Prostate gland (tissue), 2 donors: ENCODE data around the gene TYMS. TPM values are rescaled to one million over a fixed set of nuclear protein-coding genes. Genes with fewer than 3 reads are reported as not detected.

Experiments used
- DNase-seq: peaks from one replicate; pipeline ENCODE4 v3.0.0-alpha.2; 2019; ENCODE audit warnings: low spot score
- H3K27ac ChIP-seq, 2 donors: fragments of 200-600 bp; sonication (generic); 2 replicates each; pipeline ENCODE4 v1.5.1; 2017 to 2019
- H3K27me3 ChIP-seq: fragments of 200-600 bp; sonication (generic); replicated peaks from 2 replicates; pipeline ENCODE4 v1.5.1; 2019; ENCODE audit not compliant: insufficient read depth
- H3K36me3 ChIP-seq, 2 donors: fragments of 200-600 bp; sonication (generic); 1 replicate in 1 of 2; 2 replicates in 1 of 2; pipeline versions ENCODE4 v1.5.1 to v1.8.1; 2017 to 2019
- H3K4me1 ChIP-seq: fragments of 200-600 bp; sonication (generic); replicated peaks from 2 replicates; pipeline ENCODE4 v1.5.1; 2019
- H3K4me3 ChIP-seq, 2 donors: fragments of 200-600 bp; sonication (generic); 2 replicates each; pipeline ENCODE4 v1.5.1; 2017 to 2019
- H3K9me3 ChIP-seq: fragments of 200-600 bp; sonication (generic); 2 replicates; pipeline ENCODE4 v1.5.1; 2017
- CTCF ChIP-seq, 4 experiments: fragments of 200-600 bp in 2 of 4; fragments of 450-650 bp in 2 of 4; sonication (generic) in 2 of 4; IDR thresholded peaks; 1 replicate in 3 of 4; 2 replicates in 1 of 4; pipeline ENCODE4 v1.5.1; 2016 to 2019; ENCODE audit warnings: antibody characterized with exemption in 4 of 4, mild to moderate bottlenecking in 2 of 4, moderate library complexity in 2 of 4
- POLR2A ChIP-seq: fragments of 450-650 bp; IDR thresholded peaks from one replicate; pipeline ENCODE4 v1.6.1; 2016; ENCODE audit warnings: antibody characterized with exemption, mild to moderate bottlenecking
- POLR2AphosphoS5 ChIP-seq: sonication (generic); formaldehyde crosslinking; IDR thresholded peaks from one replicate; pipeline ENCODE4 v1.6.1; 2017; ENCODE audit warnings: antibody characterized with exemption
- WGBS: methylation state at CpG from one replicate; pipeline ENCODE4 v1.1.5; 2018; 5-methylcytosine and 5-hydroxymethylcytosine counted together
- intact Hi-C: fragments of 100-400 bp; cut with DNase I; formaldehyde crosslinking; loops from one replicate; pipeline ENCODE4 v1.14.2; 2022
- total RNA-seq, 2 donors: library from RNA; depleted of rRNA; stranded (reverse); fragments of >200 nt; gene quantifications; one replicate each; pipeline ENCODE4 v1.1.0, GENCODE V29; 2016

The TYMS gene
- 1 to 10 TPM; 8.2 to 9.6 TPM for total RNA-seq

GRCh38 chr18:657311-658000, at the start of gene TYMS:
TSS of gene TYMS (plus strand) at chr18:657653. CDS start at chr18:657743, 90 bp downstream.
- Histone ChIP-seq H3K4me3 (peak within 1 kb of the TSS; percentile 55 to 59), H3K9me3 (no peaks in the 10 kb centered on the region), H3K27ac (peak within 1 kb of the TSS; percentile 27 to 64), H3K36me3 (no peaks in the 10 kb centered on the region), H3K27me3 (no peaks in the 10 kb centered on the region), H3K4me1 (no peaks in the 10 kb centered on the region)
- intact Hi-C loops: loop anchor here (5.0 kb wide), 1 partner anchor 55 kb away; the partner anchor contains the start of gene ENOSF1
- DNase-seq: peak; percentile 17
- WGBS: under 1% methylated on average over 41 of the region's 79 CpGs
- TF ChIP-seq CTCF (IDR thresholded peaks at IDR 0.05) (no peak), POLR2AphosphoS5 (no peak)

- TF ChIP-seq CTCF (IDR thresholded peaks at IDR 0.05) (no peak), POLR2A (no peak), POLR2AphosphoS5 (no peak)
- no peak for DNase-seq
Observed at GRCh38 chr18:607930-608329, 49.5 kb upstream of the TYMS start.

GRCh38 chr18:610214-610928, 47.1 kb upstream of the TYMS start:
- Histone ChIP-seq H3K27me3 (no peaks in the 10 kb centered on the region), H3K9me3 (no peaks in the 10 kb centered on the region), H3K27ac (no peak overlapping the region), H3K36me3 (no peaks in the 10 kb centered on the region), H3K4me3 (no peak overlapping the region), H3K4me1 (no peaks in the 10 kb centered on the region)
- whole genome bisulfite sequencing: 75% methylated on average over 15 of the region's 15 CpGs
- TF ChIP-seq POLR2AphosphoS5 (no peak), CTCF (IDR thresholded peaks at IDR 0.05) (no peak), POLR2A (no peak)
- intact Hi-C loops: loop anchor here (10.0 kb wide), 1 partner anchor 236 kb away; no protein-coding TSS in a partner anchor
- DNase-seq: no peak

More at GRCh38 chr18:607930-608329, 49.5 kb upstream of the TYMS start:
- WGBS: 86% methylated on average over 7 of the region's 7 CpGs
- H3K4me1 ChIP-seq: no peaks in the 10 kb centered on the region
- no peaks in the 10 kb centered on the region for H3K9me3 ChIP-seq
- H3K4me3 ChIP-seq: no peak overlapping the region
- H3K27me3 ChIP-seq: no peaks in the 10 kb centered on the region
- no peak overlapping the region for H3K27ac ChIP-seq
- H3K36me3 ChIP-seq: no peaks in the 10 kb centered on the region
- intact Hi-C loops: no loop called here

- Histone ChIP-seq H3K4me1 (no peaks in the 10 kb centered on the region), H3K9me3 (no peaks in the 10 kb centered on the region), H3K27me3 (no peaks in the 10 kb centered on the region), H3K4me3 (no peak overlapping the region), H3K27ac (no peak overlapping the region), H3K36me3 (no peaks in the 10 kb centered on the region)
- DNase-seq: no peak
- TF ChIP-seq POLR2AphosphoS5 (no peak), CTCF (IDR thresholded peaks at IDR 0.05) (no peak), POLR2A (no peak)
- 93% methylated on average over 7 of the region's 7 CpGs for WGBS
- intact Hi-C loops: loop anchor here (10.0 kb wide), 1 partner anchor 237 kb away; no protein-coding TSS in a partner anchor
Observed at GRCh38 chr18:612156-612555, 45.3 kb upstream of the TYMS start.
